Activated naive CD4-positive, alpha-beta T cell treated with anti-CD3 and anti-CD28 coated beads, Interleukin-2, amount 50 U/mL, for 72 hours (primary cell): ENCODE results near the gene CDH11. TPM values are rescaled to one million over a fixed set of nuclear protein-coding genes. Genes with fewer than 3 reads are reported as not detected.

Source experiments
- ATAC-seq, 2 donors: fragments of 150-1000 bp; cut with Tn5 transposase; 2 replicates each; pipeline ENCODE4 v1.10.0; 2021; ENCODE audit warnings: mild to moderate bottlenecking in 2 of 2, moderate library complexity in 2 of 2
- DNase-seq, 2 donors: peaks; one replicate each; pipeline ENCODE4 v3.0.0; 2021 to 2022; ENCODE audit warnings: low spot score in 2 of 2
- H3K27ac Mint-ChIP-seq, 2 donors: one replicate each; pipeline ENCODE4 v1.8.0; 2022; ENCODE audit warnings: mild to moderate bottlenecking in 2 of 2, mixed read lengths in 2 of 2
- H3K36me3 Mint-ChIP-seq, 2 donors: one replicate each; pipeline ENCODE4 v1.8.0; 2022; ENCODE audit warnings: mixed read lengths in 2 of 2
- H3K9me3 Mint-ChIP-seq, 2 donors: one replicate each; pipeline ENCODE4 v1.8.0; 2022; ENCODE audit warnings: mixed read lengths in 2 of 2
- total RNA-seq, 2 donors: library from RNA; stranded (reverse); gene quantifications; one replicate each; pipeline ENCODE4 v1.2.3, GENCODE V29; 2022

The CDH11 gene
- total RNA-seq, 2 donors from 2014 or later, result not detected

DNA sequence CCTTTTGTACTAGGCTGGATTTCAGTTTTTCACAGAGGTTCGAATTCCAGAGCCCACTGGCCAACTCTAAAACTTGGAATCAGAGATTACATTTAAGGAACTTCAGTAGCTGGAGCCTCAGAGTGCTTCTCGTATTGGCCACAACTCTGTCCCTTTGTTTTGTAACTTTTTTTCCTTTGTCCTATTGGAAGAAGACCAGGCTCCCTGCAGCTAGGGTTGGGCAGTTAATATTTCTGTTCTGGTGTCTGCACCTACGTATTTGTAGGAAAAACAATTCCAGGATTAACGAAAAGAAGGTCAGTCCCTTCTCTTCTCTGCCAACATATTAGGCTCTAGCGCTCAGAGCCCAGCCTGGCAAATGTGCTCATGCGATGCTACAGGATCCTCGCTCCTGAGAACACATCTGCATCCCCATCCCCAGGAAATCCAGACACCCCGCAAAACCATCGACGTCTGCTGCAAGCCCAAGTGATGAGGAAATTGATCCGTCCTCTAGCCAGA, 1.9 kb downstream of the CDH11 start:
- Mint-ChIP-seq H3K27ac (no peak overlapping the region), H3K9me3 (no peaks in the 10 kb centered on the region), H3K36me3 (peaks cover 0 to 9% of the 10 kb centered on the region in 2 donors)
- no peak for DNase-seq
- no peak for ATAC-seq

DNA sequence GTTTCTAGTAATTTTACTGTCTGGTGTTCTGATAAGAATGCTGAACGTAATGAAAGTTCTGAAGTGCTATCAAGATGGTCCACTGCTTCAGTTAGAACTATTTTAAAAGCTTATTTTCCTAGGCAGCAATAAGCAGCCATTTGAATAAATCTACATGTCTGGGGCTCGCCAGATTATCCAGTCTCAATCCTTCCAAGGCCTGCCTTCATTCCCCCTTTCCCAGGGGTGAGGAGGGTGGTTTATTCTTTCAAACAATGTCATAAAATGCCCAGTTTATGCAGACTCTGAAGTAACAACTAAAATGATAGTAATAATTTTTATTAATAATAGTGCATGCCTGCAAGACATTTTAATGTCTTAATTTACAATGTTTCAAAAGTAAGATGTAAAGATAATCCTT, 2.4 kb downstream of the CDH11 start:
- DNase-seq, result no peak
- ATAC-seq, result no peak
- Mint-ChIP-seq H3K36me3 (peaks cover 0 to 8% of the 10 kb centered on the region in 2 donors), H3K27ac (no peak overlapping the region), H3K9me3 (no peaks in the 10 kb centered on the region)

DNA sequence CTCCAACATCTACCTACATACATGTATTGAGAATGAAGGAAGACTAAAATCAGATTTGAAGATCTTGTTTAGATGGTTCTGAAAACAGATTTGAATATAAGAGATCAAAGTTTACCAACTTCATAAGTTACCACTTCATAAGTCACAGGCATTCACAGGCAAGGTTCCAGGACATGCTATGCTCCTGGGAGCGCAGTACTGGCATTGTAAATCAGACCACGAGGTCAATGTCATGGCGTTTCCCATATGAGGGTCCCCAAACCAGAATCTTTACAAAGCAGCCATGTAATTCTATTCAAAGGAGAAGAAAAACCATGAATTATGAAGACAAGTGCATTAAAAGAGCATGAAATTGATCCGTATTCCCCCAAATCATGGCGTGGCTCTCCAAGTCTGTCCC, 3.0 kb downstream of the CDH11 start:
- Mint-ChIP-seq H3K9me3 (no peaks in the 10 kb centered on the region), H3K27ac (no peak overlapping the region), H3K36me3 (peaks cover 0 to 2% of the 10 kb centered on the region in 2 donors)
- ATAC-seq, result no peak
- DNase-seq, result no peak

DNA sequence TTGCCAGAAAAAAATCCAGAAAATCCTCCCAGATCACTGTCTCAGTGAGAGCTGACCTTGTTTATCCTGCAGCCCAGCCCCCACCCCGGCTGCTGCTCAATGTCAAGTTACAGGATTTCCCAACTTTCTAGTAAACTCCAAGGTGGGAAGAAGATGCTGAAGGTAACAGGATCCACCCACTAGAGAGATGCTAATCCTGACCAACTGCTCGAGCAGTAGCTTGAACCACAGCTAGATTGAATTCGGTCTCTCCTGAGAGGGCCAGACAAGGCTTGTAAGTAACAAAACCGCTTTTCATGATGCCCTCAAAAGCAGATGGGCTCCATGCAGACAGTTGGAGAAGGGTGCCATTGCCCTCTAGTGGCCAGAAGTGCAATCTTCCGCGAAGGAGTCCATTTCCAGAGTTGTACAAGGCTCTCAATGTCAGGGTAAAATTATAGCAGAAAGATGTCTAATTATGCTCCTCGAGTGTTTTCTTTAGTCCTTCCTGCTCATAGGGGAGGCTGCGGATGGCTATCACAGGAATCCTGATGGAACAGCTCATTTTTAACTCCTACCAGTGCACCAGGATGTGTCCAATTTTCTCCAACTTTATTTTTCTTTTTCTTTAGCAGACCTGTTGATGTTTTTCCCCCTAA, 3.9 kb downstream of the CDH11 start:
- DNase-seq (no peak), ATAC-seq (peak in 1 of 2 donors; percentile 43)
- Mint-ChIP-seq H3K27ac (no peak overlapping the region), H3K9me3 (no peaks in the 10 kb centered on the region), H3K36me3 (no peaks in the 10 kb centered on the region)

DNA sequence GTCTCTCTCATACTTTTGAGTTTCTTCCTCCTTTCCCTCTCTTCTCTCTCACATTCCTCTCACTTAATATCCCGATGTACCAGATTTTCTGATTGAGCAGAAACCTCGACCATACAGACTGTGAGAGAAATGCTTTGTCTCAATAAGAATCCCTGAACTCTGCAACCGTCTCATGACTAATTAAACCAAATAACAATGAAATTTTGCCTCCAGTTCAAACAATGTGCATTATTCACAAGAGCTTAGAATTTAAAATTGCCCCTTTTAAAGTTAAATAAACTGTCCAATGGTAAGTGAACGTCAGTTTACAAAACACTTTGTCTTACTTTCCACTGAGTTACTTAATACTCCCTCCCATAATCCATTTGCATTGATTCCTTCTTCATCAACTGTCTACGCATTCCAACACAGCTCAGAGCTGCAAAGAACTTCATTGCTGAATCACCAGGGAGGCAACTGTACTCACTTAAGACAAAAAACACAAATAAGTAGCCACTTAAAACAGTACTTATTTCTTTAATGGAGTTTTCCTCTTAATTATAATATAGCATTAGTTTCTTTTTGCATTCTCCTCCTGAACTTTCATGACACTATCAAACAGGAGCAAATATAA, 4.9 kb downstream of the CDH11 start:
- H3K27ac Mint-ChIP-seq, result no peak overlapping the region
- no peak for DNase-seq
- H3K36me3 Mint-ChIP-seq, result no peaks in the 10 kb centered on the region
- H3K9me3 Mint-ChIP-seq, result no peaks in the 10 kb centered on the region
- ATAC-seq, result no peak

DNA sequence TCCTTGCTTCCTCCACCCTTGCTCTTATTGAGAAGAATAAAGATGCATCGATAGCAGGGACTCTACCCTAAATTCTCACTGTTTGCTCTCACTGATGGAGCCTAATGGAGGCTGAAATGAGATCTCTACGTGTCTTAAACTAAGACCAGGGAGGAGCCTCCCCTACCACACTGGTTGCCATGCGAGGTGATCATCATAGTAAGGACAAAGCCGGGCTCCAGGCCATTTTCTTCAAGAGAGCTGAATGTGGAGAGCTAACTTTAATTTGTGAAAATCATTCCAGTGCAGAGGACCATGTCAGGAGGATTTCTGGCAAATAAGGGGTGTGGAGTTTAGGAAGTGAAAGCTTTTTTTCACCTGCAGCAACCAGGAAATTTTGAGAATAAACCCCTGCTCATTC, 5.6 kb downstream of the CDH11 start:
- H3K27ac Mint-ChIP-seq, result no peak overlapping the region
- H3K9me3 Mint-ChIP-seq, result peaks cover 0 to 3% of the 10 kb centered on the region in 2 donors
- H3K36me3 Mint-ChIP-seq, result no peaks in the 10 kb centered on the region
- DNase-seq (no peak), ATAC-seq (no peak)

DNA sequence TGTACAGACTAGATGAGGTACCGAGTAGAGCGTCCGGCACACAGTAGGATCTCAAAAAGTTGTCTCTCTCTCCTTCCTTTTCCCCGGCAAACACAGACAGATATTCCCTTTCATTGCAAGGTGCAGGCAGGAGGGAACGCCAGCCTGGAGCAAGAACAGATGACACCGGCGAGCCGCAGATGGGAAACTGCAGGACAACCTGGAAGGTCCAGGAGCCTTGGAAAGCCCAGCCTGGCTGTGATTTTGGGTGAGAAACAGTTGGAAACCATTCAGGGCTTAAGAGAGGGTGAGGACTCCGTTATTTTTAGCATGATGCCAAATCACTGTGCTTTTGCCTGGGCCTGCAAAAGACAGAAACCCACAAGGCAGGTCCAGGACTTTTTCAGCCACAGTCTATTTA, 7.3 kb downstream of the CDH11 start:
- ATAC-seq, result no peak
- H3K36me3 Mint-ChIP-seq, result no peaks in the 10 kb centered on the region
- DNase-seq, result no peak
- H3K9me3 Mint-ChIP-seq, result peaks cover 0 to 5% of the 10 kb centered on the region in 2 donors
- no peak overlapping the region for H3K27ac Mint-ChIP-seq

DNA sequence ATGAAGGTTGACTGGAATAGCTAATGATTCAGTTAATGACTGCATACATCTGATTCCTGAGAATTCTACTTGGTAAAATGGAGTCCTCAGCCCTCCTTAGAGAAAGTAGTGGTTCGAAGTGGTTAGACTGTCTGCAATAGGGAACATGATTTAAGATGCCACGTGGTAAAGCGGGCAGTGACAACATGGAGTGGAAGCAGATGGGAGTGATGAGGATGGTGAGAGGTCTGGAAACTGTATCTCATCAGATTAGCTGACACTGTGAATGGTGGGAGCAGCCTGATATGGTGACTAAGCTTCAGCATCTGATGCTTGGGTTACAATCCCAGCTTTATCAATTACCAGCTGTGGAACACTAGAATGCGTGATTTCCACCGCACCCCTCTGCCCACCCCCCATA, 8.4 kb downstream of the CDH11 start:
- ATAC-seq, result no peak
- Mint-ChIP-seq H3K9me3 (peaks cover 0 to 5% of the 10 kb centered on the region in 2 donors), H3K27ac (no peak overlapping the region), H3K36me3 (no peaks in the 10 kb centered on the region)
- DNase-seq, result no peak

DNA sequence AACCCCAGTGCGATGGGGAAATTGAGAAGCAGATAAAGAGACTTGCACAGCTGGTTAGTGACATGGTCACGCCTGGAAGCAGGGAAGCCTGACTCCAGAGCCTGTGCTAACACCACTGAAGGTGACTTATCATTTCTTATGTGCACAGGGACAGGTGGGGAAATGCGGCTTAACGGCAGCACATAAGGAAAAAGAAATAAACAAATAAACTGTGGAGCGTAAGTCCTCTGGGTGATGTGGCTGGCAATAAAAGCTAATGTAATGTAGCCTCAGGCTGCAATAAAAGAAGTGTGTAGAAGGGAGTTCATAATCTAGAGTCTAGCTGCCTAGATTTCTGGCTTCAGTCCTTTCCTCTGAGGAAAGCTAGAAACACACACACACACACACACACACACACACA, 10.6 kb downstream of the CDH11 start:
- no peak overlapping the region for H3K27ac Mint-ChIP-seq
- DNase-seq, result no peak
- no peaks in the 10 kb centered on the region for H3K36me3 Mint-ChIP-seq
- peaks cover 0 to 5% of the 10 kb centered on the region in 2 donors for H3K9me3 Mint-ChIP-seq
- ATAC-seq, result no peak

DNA sequence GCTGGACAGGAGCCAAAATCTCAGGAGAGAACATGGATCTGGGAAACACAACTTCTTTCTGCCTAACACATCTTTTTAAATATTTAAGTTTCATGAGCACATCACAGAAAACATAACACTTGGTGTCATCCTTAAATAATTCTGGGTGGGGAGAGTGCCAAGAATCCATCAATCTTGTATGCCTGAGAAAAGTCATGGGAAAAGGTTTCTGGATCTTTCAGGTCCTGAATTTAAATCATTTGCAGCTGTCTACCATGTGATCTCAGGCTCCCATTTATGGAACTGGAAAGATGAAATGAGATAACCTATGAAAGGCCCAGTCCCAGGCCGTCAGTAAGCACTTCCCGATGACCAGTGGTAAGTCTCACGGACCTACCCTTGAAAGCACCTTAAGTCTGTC, 15.1 kb downstream of the CDH11 start:
- H3K9me3 Mint-ChIP-seq, result peaks cover 0 to 10% of the 10 kb centered on the region in 2 donors
- no peak for DNase-seq
- no peaks in the 10 kb centered on the region for H3K36me3 Mint-ChIP-seq
- no peak overlapping the region for H3K27ac Mint-ChIP-seq
- ATAC-seq, result no peak

DNA sequence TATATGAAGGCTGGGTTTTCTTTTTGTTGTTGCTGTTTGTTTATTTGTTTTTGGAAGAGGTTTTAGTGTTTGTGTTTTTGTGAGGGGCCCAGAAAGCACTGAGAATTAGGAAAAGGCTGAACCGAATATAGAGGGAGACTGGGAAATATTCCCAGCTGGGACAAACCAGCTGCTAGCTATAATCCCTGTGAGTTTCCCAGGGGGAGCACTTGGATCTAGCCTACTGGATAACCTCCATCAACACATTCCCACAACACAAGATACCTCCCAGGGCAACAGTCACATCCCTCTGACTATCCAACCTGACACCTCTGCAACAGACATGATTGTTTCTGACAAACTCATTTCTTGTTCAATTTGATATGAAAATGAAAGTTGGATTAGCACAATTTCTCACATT, 16.7 kb downstream of the CDH11 start:
- peaks cover 5 to 6% of the 10 kb centered on the region in 2 donors for H3K9me3 Mint-ChIP-seq
- peaks cover 0 to 2% of the 10 kb centered on the region in 2 donors for H3K36me3 Mint-ChIP-seq
- DNase-seq (no peak), ATAC-seq (no peak)
- H3K27ac Mint-ChIP-seq, result no peak overlapping the region

DNA sequence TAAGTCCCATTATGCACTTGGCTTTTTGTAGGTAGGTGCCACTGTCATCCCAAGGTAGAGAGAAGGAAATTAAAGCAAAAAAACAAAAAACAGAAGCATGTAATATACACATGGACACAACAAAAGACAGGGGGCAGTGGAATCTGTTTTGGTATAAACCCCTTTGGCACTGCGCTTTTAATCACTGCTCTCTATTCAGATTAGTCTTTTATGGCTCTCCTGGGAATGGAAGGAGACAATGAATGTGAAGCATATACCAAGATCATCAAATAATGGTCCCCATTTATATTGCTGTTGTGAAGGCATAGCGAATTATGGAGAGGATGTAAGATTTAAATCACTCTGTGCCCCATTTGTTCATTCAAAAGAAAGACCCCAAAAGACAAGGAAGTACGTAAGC, 17.4 kb downstream of the CDH11 start:
- ATAC-seq (no peak), DNase-seq (no peak)
- H3K27ac Mint-ChIP-seq, result no peak overlapping the region
- peaks cover 5 to 13% of the 10 kb centered on the region in 2 donors for H3K9me3 Mint-ChIP-seq
- H3K36me3 Mint-ChIP-seq, result peaks cover 0 to 9% of the 10 kb centered on the region in 2 donors

DNA sequence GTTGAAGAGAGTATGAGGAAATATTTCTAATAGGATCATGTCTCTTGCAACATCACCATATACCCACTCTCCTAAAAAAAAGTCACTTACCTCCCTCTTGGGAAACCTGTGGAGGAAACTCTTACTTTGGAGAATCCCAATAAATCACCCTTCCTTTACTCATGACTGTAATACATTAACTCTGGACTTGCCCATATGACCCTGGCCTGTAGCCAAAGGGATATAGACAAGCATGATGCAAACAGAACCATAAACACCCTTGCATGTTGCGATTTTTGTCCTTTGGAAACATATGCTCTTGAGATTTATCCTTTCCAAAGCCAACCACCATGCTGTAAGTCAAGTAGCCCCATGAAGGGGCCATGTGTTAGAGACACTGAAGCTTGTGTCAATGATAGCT, 19.5 kb downstream of the CDH11 start:
- Mint-ChIP-seq H3K9me3 (peaks cover 10 to 14% of the 10 kb centered on the region in 2 donors), H3K27ac (no peak overlapping the region), H3K36me3 (peaks cover 0 to 10% of the 10 kb centered on the region in 2 donors)
- ATAC-seq (no peak), DNase-seq (no peak)

DNA sequence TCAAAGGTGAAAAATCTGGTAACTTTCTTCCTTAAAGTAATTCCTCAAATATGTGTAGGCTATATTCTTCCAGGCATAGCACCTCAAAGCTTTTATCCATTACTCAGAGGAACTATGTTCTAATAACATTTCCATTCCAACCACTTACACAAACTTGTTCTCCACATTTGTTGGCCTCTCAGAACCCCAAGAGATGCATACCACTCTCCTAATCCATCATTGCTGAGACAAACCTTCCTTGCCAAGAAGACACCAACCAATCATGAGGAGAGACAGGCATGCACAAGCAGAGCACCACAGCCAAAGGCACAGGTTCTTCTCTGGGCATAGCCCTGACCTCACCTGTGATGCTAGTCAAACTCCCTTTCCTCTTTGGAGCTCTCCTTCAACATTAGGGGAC, 20.9 kb downstream of the CDH11 start:
- no peak for ATAC-seq

DNA sequence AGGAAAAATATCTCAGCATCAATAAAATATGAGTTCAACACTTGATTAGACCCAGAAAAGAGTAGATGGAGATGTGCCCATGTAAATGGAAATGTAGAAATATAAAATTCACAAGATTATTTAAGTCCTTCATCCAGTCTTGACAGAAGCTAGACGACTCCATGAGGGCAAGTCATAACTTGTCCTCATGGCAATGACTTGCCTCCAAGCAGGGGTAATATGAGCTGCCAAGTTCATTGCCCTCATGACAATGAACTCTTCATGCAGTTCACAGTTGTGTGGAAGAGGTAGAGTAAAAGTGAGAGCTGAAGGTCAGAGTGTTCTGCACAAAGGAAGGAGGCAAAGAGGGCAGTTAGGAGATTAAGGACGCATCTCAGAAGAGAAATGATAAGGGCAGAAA, 22.3 kb downstream of the CDH11 start:
- Mint-ChIP-seq H3K36me3 (peaks cover 0 to 10% of the 10 kb centered on the region in 2 donors), H3K9me3 (peaks cover 10 to 14% of the 10 kb centered on the region in 2 donors), H3K27ac (no peak overlapping the region)
- DNase-seq (no peak), ATAC-seq (no peak)

More for the DNA sequence above, 20.9 kb downstream of the CDH11 start:
- Mint-ChIP-seq H3K9me3 (peaks cover 10 to 14% of the 10 kb centered on the region in 2 donors), H3K27ac (no peak overlapping the region), H3K36me3 (peaks cover 0 to 10% of the 10 kb centered on the region in 2 donors)
- no peak for DNase-seq

DNA sequence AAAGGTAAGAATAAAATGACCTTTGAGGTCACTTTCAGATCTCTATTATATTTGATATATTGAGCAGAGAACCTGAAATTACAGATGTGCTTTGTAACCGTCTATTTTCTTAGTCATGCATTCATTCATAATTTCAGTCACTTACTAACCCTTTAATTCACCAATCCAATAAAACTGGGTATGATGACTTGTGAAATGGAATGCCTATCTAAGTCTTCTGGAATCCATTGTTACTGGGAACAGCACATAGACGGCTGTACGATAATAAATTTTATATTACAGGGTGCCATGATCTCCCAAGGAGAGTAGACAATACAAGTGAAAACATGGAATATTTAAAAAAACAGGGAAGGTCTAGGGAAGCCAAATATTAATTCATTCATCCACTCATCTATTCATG, 22.9 kb downstream of the CDH11 start:
- Mint-ChIP-seq H3K27ac (no peak overlapping the region), H3K36me3 (peaks cover 0 to 10% of the 10 kb centered on the region in 2 donors), H3K9me3 (peaks cover 5 to 14% of the 10 kb centered on the region in 2 donors)
- DNase-seq (no peak), ATAC-seq (no peak)

DNA sequence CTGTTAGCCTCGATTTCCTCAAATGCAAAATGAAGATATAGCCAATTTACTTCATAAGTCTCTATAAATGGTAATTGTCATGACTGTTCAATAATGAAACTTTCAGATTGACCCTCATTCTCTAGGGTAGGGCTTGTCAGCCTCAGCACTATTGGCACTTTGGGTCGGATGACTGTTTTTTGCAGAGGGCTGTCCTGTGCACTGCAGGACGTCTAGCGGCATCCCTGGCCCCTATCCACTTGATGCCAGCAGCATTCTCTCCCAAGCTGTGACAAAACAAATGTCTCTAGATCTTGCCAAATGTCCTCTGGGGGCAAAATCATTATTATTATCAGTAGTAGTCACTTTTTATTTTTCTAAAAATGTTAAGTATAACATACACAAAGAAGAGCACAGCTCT, 24.6 kb downstream of the CDH11 start:
- DNase-seq, result no peak
- Mint-ChIP-seq H3K27ac (no peak overlapping the region), H3K36me3 (peaks cover 0 to 10% of the 10 kb centered on the region in 2 donors), H3K9me3 (peaks cover 5 to 14% of the 10 kb centered on the region in 2 donors)
- ATAC-seq, result no peak

DNA sequence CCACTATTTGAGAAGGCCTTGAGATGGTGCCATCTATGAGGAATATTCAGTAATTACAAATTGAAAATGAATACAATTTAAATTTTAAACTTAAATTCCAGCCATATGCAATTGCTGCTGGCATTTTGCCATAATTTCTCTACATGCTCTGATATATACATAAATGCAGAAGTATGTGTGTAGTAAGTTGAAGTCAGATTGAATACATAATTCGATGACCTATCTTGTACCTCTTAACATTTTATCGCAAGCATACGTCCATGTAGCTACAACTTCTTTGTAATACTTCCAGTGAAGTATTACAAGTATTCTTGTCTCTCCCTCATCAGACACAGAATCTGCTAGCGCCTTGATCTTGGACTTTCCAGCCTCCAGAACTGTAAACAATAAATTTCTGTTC, 26.0 kb downstream of the CDH11 start:
- ATAC-seq (no peak), DNase-seq (no peak)
- H3K27ac Mint-ChIP-seq, result no peak overlapping the region
- H3K9me3 Mint-ChIP-seq, result peaks cover 9% of the 10 kb centered on the region in 2 donors
- H3K36me3 Mint-ChIP-seq, result peaks cover 5 to 10% of the 10 kb centered on the region in 2 donors
